Fibroblast of gingiva (primary cell): ENCODE results near the gene CABLES2.
"Not testable (repeated sequence)": the region's sequence is repeated elsewhere in the genome, so short reads cannot be mapped to it uniquely, and the experiment has no call there.

ENCODE experiments used
- DNase-seq: peaks from one replicate; pipeline ENCODE4 v3.0.0-alpha.2; 2011; ENCODE audit warnings: low read depth

CABLES2 gene

GRCh38 chr20:62436692-62437091 is 29.6 kb upstream of the CABLES2 start:
- DNase-seq = no peak

GRCh38 chr20:62433658-62434497 is 26.8 kb upstream of the CABLES2 start:
- DNase-seq = no peak

GRCh38 chr20:62430866-62431447 is 23.9 kb upstream of the CABLES2 start:
- DNase-seq = no peak

- no peak for DNase-seq
These were observed 23.3 kb upstream of the CABLES2 start for GRCh38 chr20:62430311-62430853.

GRCh38 chr20:62429455-62430310 is 22.6 kb upstream of the CABLES2 start:
- DNase-seq = no peak

GRCh38 chr20:62428396-62429295 is 21.6 kb upstream of the CABLES2 start:
- DNase-seq = no peak

- no peak for DNase-seq
These were observed 20.9 kb upstream of the CABLES2 start for GRCh38 chr20:62428002-62428372.

- DNase-seq = no peak
These were observed 20.3 kb upstream of the CABLES2 start, which contains the start of gene RBBP8NL for GRCh38 chr20:62427172-62428001. Gene RBBP8NL (minus strand): TSS chr20:62427539. CDS start chr20:62419647, 7,892 bp downstream.

- DNase-seq = no peak
These were observed 19.6 kb upstream of the CABLES2 start for GRCh38 chr20:62426699-62427131.

- not testable (repeated sequence) for DNase-seq
These were observed 18.9 kb upstream of the CABLES2 start for GRCh38 chr20:62426059-62426348.

GRCh38 chr20:62425281-62426058 is 18.4 kb upstream of the CABLES2 start:
- no peak for DNase-seq

- no peak for DNase-seq
These were observed 17.4 kb upstream of the CABLES2 start for GRCh38 chr20:62424249-62425107.

- DNase-seq = no peak
These were observed 16.2 kb upstream of the CABLES2 start for GRCh38 chr20:62423326-62423706.

- DNase-seq = no peak
These were observed 15.7 kb upstream of the CABLES2 start for GRCh38 chr20:62422636-62423325.

- DNase-seq = no peak
These were observed 14.6 kb upstream of the CABLES2 start for GRCh38 chr20:62421716-62421990.

GRCh38 chr20:62420846-62421715 is 14.0 kb upstream of the CABLES2 start:
- no peak for DNase-seq

GRCh38 chr20:62419759-62420158 is 12.7 kb upstream of the CABLES2 start:
- DNase-seq = no peak
